GM12878 (cell line): ENCODE data around the gene MBOAT7.

ENCODE experiments used
- CREB1 ChIP-seq: IDR thresholded peaks from 2 replicates; pipeline ENCODE4 v1.6.1; 2012; ENCODE audit warnings: low read depth, mild to moderate bottlenecking, inconsistent platforms
- EP300 ChIP-seq, 2 experiments: fragments of 150-350 bp in 1 of 2; IDR thresholded peaks; 2 replicates each; pipeline ENCODE4 v1.6.1; 2011 to 2012; ENCODE audit warnings: low read depth in 2 of 2, low read length in 2 of 2, borderline replicate concordance in 1 of 2, improper control_type of control experiment in 1 of 2, inconsistent platforms in 1 of 2; ENCODE audit not compliant: control insufficient read depth in 1 of 2
- EZH2 ChIP-seq: IDR thresholded peaks from 2 replicates; pipeline ENCODE4 v1.6.1; 2012; ENCODE audit warnings: low read depth, mild to moderate bottlenecking, control low read depth, inconsistent platforms, low read length, borderline replicate concordance; ENCODE audit not compliant: control insufficient read depth
- IKZF1 ChIP-seq: fragments of 450-650 bp; conservative IDR thresholded peaks from 2 replicates; pipeline ENCODE4 v1.6.1; 2017; ENCODE audit warnings: antibody characterized with exemption, mild to moderate bottlenecking
- PKNOX1 ChIP-seq: fragments of 450-650 bp; IDR thresholded peaks from 2 replicates; pipeline ENCODE4 v1.6.1; 2016; ENCODE audit warnings: mild to moderate bottlenecking
- POLR2A ChIP-seq: IDR thresholded peaks from 2 replicates; pipeline ENCODE4 v1.6.1; 2011; ENCODE audit warnings: low read depth, mild to moderate bottlenecking, low read length
- RAD21 ChIP-seq: IDR thresholded peaks from 2 replicates; pipeline ENCODE4 v1.6.1; 2011; ENCODE audit warnings: mild to moderate bottlenecking, low read depth, low read length, moderate library complexity; ENCODE audit not compliant: insufficient read depth
- RFX5 ChIP-seq: IDR thresholded peaks from 2 replicates; pipeline ENCODE4 v1.6.1; 2011; ENCODE audit warnings: low read depth, low read length, improper control_type of control experiment
- YY1 ChIP-seq: IDR thresholded peaks from 2 replicates; pipeline ENCODE4 v1.6.1; 2011; ENCODE audit warnings: low read depth, mild to moderate bottlenecking, low read length
- TF ChIP-seq, protein P1 (sequence below), 3 experiments: IDR thresholded peaks in 2 of 3; conservative IDR thresholded peaks in 1 of 3; 2 replicates each; pipeline ENCODE4 v1.5.1; 2011; ENCODE audit warnings: low read depth in 3 of 3, low read length in 3 of 3, mild to moderate bottlenecking in 3 of 3, control low read depth in 2 of 3, moderate library complexity in 2 of 3, inconsistent platforms in 1 of 3, mixed read lengths in 1 of 3; ENCODE audit not compliant: control insufficient read depth in 2 of 3, insufficient read depth in 1 of 3; ENCODE audit errors: extremely low read depth in 1 of 3
- TF ChIP-seq, protein P2 (sequence below): IDR thresholded peaks from 2 replicates; pipeline ENCODE4 v1.6.1; 2012; ENCODE audit warnings: low read length, inconsistent platforms

- no peak for TF ChIP-seq IKZF1
- no peak for TF ChIP-seq RFX5
- no peak for TF ChIP-seq POLR2A
- TF ChIP-seq CREB1: no peak
- TF ChIP-seq YY1: no peak
- TF ChIP-seq, protein P1, sequence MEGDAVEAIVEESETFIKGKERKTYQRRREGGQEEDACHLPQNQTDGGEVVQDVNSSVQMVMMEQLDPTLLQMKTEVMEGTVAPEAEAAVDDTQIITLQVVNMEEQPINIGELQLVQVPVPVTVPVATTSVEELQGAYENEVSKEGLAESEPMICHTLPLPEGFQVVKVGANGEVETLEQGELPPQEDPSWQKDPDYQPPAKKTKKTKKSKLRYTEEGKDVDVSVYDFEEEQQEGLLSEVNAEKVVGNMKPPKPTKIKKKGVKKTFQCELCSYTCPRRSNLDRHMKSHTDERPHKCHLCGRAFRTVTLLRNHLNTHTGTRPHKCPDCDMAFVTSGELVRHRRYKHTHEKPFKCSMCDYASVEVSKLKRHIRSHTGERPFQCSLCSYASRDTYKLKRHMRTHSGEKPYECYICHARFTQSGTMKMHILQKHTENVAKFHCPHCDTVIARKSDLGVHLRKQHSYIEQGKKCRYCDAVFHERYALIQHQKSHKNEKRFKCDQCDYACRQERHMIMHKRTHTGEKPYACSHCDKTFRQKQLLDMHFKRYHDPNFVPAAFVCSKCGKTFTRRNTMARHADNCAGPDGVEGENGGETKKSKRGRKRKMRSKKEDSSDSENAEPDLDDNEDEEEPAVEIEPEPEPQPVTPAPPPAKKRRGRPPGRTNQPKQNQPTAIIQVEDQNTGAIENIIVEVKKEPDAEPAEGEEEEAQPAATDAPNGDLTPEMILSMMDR (IDR thresholded peaks at IDR 0.05 in 2 of 3, conservative IDR thresholded peaks at IDR 0.05 in 1 of 3; ENCODE audit: control insufficient read depth in 2 of 3, extremely low read depth in 1 of 3, insufficient read depth in 1 of 3, low read depth in 3 of 3, low read length in 3 of 3): no peak
- no peak for TF ChIP-seq EZH2
- no peak for TF ChIP-seq RAD21
- TF ChIP-seq PKNOX1: no peak
- TF ChIP-seq, protein P2, sequence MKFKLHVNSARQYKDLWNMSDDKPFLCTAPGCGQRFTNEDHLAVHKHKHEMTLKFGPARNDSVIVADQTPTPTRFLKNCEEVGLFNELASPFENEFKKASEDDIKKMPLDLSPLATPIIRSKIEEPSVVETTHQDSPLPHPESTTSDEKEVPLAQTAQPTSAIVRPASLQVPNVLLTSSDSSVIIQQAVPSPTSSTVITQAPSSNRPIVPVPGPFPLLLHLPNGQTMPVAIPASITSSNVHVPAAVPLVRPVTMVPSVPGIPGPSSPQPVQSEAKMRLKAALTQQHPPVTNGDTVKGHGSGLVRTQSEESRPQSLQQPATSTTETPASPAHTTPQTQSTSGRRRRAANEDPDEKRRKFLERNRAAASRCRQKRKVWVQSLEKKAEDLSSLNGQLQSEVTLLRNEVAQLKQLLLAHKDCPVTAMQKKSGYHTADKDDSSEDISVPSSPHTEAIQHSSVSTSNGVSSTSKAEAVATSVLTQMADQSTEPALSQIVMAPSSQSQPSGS: no peak
- no peak for TF ChIP-seq EP300 (IDR thresholded peaks at IDR 0.05; ENCODE audit: borderline replicate concordance in 1 of 2, control insufficient read depth in 1 of 2, low read depth in 2 of 2, low read length in 2 of 2)
Measured at GRCh38 chr19:54127688-54128440, 61.5 kb downstream of the MBOAT7 start.
